Myocyte (in vitro differentiated cells): ENCODE data around the gene FMN1. TPM values are rescaled to one million over a fixed set of nuclear protein-coding genes. Genes with fewer than 3 reads are reported as not detected.

Experiments
- DNase-seq: peaks from one replicate; pipeline ENCODE4 v3.0.0-alpha.2; 2012; ENCODE audit warnings: low read depth
- total RNA-seq: library from RNA; depleted of rRNA; stranded (reverse); fragments of >200 nt; gene quantifications from 2 replicates; pipeline ENCODE4 v1.2.3, GENCODE V29; 2014

Gene FMN1
- total RNA-seq, 1 donor from 2014 or later, result 26.6 TPM

- DNase-seq, result peak; percentile 68
These were observed 167.0 kb downstream of the FMN1 start for GRCh38 chr15:33027306-33028035.

- DNase-seq, result peak; percentile 18
These were observed 167.9 kb downstream of the FMN1 start for GRCh38 chr15:33026614-33027013.

DNA sequence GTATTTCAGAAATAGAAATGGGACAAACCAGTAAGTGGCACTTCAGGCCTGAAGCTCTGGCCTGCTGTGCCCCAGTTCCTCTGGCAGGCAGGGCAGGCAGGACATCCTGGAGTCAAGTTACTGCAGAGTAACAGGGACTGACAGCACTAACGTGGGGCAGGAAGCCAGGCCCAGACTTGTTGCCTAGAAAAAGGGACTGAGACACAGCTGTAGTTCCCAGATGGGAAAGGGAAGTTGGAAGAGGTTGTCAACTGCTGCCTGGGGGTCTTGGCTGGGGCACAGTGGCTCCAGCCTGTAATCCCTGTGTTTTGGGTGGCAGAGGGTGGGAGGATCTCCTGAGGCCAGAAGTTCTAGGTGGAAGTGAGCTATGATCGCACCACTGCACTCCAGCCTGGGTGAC lies 171.9 kb downstream of the FMN1 start:
- DNase-seq, result peak; percentile 91

DNA sequence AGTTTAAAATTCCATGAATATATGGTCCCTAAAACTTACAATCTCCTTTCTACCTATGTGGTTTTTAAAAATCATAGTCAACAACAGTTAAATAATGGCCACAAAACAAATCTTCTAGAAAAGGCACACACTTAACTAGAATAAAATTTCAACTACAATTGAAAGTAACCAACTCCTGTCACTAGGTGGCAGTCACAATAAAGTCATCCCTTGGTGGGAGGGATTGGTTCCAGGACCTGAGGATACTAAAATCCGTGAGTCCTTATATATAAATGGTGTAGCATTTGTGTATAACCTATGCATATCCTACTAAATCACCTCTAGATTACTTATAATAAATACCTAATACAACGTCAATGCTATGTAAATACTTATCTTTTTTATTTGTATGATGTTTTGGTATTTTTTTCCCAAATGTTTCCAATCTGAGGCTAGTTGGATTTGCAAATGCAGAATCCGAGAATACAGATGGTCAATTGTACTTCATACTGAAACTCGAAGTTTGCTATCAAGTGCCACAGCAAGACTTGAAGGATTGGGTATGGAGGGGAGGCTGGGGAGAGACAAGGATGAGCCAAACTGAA lies 172.6 kb downstream of the FMN1 start:
- peak; percentile 83 for DNase-seq

DNA sequence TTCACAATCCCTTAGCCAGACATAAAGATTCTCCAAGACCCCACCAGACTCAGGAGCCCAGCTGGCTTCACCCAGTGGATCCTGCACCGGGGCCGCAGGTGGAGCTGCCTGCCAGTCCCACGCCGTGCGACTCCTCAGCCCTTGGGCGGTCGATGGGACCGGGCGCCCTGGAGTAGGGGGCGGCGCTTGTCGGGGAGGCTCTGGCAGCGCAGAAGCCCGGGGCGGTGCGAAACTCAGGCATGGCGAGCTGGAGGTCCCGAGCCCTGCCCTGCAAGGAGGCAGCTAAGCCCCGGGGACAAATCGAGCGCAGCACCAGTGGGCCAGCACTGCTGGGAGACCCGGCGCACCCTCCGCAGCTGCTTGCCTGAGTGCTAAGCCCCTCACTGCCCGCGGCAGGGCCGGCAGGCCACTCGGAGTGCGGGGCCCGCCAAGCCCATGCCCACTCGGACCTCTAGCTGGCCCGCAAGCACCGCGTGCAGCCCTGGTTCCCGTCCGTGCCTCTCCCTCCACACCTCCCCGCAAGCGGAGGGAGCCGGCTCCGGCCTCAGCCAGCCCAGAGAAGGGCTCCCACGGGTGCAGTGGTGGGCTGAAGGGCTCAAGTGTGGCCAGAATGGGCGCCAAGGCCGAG lies 175.0 kb downstream of the FMN1 start:
- no peak for DNase-seq

GRCh38 chr15:33016405-33017024 lies 178.0 kb downstream of the FMN1 start:
- DNase-seq, result no peak

DNA sequence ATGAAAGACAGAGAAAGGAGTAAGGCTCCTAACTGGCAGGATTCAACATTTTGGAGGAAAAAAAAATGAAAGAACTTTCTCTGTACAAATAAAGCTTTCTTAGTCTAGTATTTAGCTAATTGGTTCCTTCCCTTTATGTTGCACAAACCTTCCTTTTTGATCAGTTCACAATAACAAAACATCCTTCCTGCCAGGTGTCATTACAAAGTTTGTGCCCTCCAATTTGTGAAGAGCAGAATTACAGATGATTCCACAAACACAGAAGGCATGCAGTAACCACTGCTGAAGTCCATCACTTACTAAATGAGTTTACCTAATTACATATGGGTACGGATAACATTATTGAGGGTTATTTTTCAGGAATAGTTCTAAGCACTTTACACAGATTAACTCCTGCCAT lies 179.9 kb downstream of the FMN1 start:
- no peak for DNase-seq

- DNase-seq, result peak; percentile 51
These were observed 180.6 kb downstream of the FMN1 start for GRCh38 chr15:33013827-33014445.

DNA sequence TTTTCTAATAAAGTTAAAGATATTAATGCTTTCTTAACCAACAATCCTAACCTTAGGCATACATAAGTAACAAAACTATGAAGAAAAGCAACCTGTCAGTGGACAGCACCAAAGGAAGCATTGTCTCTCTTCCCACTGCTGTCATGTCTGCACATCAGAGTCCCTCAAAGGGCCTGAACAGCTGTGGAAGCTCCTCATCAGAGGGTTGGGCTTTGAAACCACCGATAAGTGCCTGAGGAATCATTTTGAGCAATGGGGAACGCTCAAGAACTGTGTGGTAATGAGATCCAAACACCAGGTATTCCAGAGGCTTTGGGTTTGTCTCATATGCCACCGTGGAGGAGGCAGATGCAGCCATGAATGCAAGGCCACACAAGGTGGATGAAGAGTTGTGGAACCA lies 182.5 kb downstream of the FMN1 start:
- DNase-seq, result peak; percentile 88

DNA sequence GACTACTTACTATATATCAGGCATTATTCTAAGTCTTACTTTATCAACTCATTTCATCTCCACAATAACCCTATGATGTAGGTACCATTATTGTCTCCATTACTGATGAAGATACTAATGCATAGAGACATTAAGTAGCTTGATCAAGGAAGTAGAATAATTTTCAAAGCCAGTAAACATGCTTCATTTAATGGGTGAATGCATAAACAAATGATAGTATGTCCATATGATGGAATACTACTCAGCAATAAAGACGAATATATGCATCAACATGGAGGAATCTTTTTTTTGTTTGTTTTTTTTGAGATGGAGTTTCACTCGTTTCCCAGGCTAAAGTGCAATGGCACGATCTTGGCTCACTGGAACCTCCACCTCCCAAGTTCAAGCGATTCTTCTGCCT lies 184.9 kb downstream of the FMN1 start:
- DNase-seq, result no peak

- peak; percentile 52 for DNase-seq
These were observed 185.5 kb downstream of the FMN1 start for GRCh38 chr15:33009026-33009425.

DNA sequence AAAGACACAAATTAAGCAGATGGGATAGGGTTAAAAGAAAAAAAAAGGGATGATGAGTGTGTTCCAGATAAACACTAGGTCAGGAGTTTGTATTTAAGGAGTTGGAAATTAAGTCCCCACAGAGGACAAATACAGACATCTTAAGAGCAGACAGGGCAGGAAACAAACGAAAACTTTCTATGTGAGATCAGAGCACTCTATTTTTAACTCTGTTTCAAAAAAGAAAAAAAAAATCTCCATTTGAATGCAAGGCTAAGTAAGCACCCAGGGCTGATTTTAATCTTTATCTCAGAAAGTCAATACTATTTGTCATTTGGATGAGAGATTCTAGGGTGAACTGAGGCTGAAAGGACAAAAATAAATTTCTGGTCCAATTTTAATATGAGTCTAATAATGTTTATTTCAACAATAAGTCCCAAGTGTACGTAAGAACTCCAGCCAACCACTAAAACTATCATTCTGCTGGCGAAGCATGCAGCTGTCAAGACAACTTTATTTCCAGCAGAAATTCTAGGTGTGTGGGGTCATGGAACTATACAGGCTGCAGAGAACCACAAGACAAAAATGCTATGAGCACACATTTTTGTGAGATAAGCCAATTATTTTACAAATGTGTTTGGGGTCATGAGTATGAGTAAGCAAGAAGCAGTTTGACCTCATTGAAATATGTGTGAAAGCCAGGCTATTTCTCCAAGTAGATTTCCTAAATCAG lies 186.1 kb downstream of the FMN1 start:
- peak; percentile 78 for DNase-seq

GRCh38 chr15:33007303-33007855 lies 187.1 kb downstream of the FMN1 start:
- DNase-seq, result peak; percentile 83

DNA sequence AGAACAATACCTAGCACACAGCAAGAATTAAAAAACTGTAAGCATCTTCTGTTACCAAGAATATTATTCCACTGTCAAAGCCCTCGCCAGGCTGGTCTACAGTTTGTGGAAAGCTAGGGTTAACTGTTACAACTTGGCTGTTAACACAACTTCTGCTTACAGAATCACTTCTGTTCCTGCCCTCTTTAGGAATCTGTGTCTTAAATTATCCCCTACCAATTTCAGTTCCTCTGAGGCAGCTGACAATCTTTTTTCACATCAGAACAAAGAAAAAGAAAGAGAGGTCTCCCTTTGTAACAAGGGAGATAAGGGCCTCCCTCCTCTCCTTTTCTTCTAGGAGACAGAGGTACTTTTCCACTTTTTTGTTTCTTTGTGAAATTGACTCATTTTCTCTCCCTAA lies 188.9 kb downstream of the FMN1 start:
- peak; percentile 29 for DNase-seq

GRCh38 chr15:33001926-33002325 lies 192.6 kb downstream of the FMN1 start:
- no peak for DNase-seq

DNA sequence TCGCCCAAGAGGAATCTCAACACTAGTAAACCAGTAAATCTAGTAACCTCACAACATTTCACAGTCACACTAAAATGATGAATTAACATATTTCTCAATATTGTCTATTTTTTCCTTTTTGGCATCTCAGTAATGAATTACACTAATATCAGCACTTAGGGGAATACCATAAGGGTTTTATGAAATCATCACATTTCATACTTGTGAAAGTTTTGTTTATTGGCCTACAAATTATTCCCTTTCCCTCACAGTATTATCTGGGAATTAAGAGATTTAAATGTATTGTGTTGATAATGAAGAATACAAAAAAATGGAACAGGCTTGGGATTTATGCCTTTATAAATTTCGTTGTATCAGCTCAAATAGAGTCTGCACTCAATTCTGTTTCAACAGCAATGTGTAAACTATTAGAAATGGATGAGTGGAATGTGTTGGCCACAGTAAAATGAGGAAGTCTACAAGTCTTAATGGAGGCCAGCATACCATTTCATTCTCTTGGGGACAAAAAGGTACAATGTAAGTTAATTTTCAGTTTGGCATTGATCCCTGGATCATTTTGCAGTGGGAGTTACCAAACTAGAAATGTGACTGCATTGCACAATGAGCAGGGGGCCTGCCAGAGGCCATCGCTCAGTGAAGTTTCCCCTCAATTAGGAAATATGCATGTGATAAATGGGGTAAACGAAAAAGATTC lies 195.4 kb downstream of the FMN1 start:
- no peak for DNase-seq

- no peak for DNase-seq
These were observed 196.3 kb downstream of the FMN1 start for GRCh38 chr15:32998182-32998581.

DNA sequence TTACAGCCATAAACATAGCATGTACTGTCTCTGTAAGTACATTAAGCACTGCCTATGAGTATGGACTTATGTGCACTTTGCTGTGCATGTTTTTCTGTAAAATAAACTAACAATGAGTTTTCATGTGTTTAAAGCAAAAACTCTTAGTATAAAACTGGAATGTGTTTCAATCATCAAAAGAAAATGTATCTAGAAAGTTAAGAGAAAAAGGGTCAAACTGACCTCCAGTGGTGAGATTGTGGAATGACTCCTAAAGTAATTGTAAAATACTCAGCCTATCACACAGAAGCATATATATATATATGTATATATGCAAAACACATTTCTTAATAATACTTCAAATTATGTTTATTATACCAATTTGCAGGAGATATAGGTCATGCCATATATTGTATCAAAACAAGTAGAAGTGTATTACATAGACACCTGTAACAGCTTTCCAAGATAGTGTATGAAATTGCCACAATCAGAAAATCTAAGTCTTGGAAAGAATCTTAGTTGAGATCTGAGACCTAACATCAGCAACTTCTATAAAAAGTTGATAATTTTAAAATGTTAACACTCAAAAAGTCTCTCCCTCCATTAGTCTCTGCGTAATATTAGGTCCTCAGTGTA lies 199.6 kb downstream of the FMN1 start:
- DNase-seq, result peak; percentile 53

DNA sequence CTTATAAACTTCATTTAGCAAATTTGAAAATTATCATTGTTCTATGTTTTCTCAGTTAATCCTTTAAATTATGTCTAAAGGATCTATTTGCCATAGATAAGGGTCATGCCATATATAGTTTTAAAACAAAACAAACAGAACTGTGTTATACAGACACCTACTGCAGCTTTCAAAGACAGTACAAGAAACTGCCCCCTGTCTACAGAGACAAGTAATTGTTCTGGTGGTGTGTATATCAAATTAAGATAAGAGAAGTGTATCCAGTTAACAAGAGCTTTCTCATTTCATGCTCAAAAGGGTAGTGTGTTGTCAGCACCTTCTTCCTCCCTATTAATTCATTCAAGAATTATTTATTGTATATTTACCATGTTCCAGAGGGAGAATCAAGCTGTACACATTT lies 201.2 kb downstream of the FMN1 start:
- DNase-seq, result no peak

- no peak for DNase-seq
These were observed 202.8 kb downstream of the FMN1 start for GRCh38 chr15:32991619-32992111.
